Progenitor cell of endocrine pancreas (in vitro differentiated cells): ENCODE measurements around the gene HLA-DQB1. TPM values are rescaled to one million over a fixed set of nuclear protein-coding genes. Genes with fewer than 3 reads are reported as not detected.

Source experiments
- DNase-seq: peaks from one replicate; pipeline ENCODE4 v3.0.0; 2021; ENCODE audit warnings: low spot score; ENCODE audit not compliant: unreplicated experiment
- H3K27ac Mint-ChIP-seq: 2 replicates; pipeline ENCODE4 v1.8.0; 2021; ENCODE audit warnings: mild to moderate bottlenecking, moderate library complexity, mixed read lengths
- H3K27me3 Mint-ChIP-seq: 2 replicates; pipeline ENCODE4 v1.8.0; 2021; ENCODE audit warnings: mixed read lengths
- H3K36me3 Mint-ChIP-seq: 2 replicates; pipeline ENCODE4 v1.8.0; 2022; ENCODE audit warnings: mixed read lengths; ENCODE audit not compliant: insufficient read depth
- H3K4me1 Mint-ChIP-seq: 2 replicates; pipeline ENCODE4 v1.8.0; 2021; ENCODE audit warnings: low read depth, mixed read lengths
- H3K4me3 Mint-ChIP-seq: 2 replicates; pipeline ENCODE4 v1.8.0; 2021; ENCODE audit warnings: low read depth, mild to moderate bottlenecking, moderate library complexity, mixed read lengths
- H3K9me3 Mint-ChIP-seq: 2 replicates; pipeline ENCODE4 v1.8.0; 2021; ENCODE audit warnings: low read depth, mixed read lengths
- CTCF ChIP-seq: fragments of 200-600 bp; sonication (generic); IDR thresholded peaks from one replicate; pipeline ENCODE4 v1.5.0; 2021; ENCODE audit warnings: antibody characterized with exemption, mild to moderate bottlenecking; ENCODE audit not compliant: unreplicated experiment
- total RNA-seq: library from RNA; stranded (reverse); gene quantifications from 2 replicates; pipeline ENCODE4 v1.2.1, GENCODE V29; 2021

HLA-DQB1 gene
- total RNA-seq, 1 donor from 2014 or later, result 6.1 TPM

- no peak for DNase-seq
- Mint-ChIP-seq H3K4me3 (no peak overlapping the region), H3K27me3 (peaks cover 29% of the 10 kb centered on the region), H3K36me3 (no peaks in the 10 kb centered on the region), H3K9me3 (peaks cover 6% of the 10 kb centered on the region), H3K27ac (no peak overlapping the region), H3K4me1 (peaks cover 11% of the 10 kb centered on the region)
- no peak for TF ChIP-seq CTCF
Observed at GRCh38 chr6:32669240-32669639, 2.8 kb upstream of the HLA-DQB1 start.

GRCh38 chr6:32668226-32668747, 1.8 kb upstream of the HLA-DQB1 start:
- no peak for DNase-seq
- peaks cover 13% of the 10 kb centered on the region for H3K4me1 Mint-ChIP-seq
- TF ChIP-seq CTCF, result no peak
- H3K4me3 Mint-ChIP-seq, result no peak overlapping the region
- H3K27ac Mint-ChIP-seq, result no peak overlapping the region
- peaks cover 37% of the 10 kb centered on the region for H3K27me3 Mint-ChIP-seq
- H3K36me3 Mint-ChIP-seq, result no peaks in the 10 kb centered on the region
- peaks cover 6% of the 10 kb centered on the region for H3K9me3 Mint-ChIP-seq

- Mint-ChIP-seq H3K36me3 (no peaks in the 10 kb centered on the region), H3K27ac (no peak overlapping the region), H3K27me3 (peaks cover 44% of the 10 kb centered on the region), H3K9me3 (no peaks in the 10 kb centered on the region), H3K4me3 (peak overlapping the region; percentile 78), H3K4me1 (peaks cover 15% of the 10 kb centered on the region)
- DNase-seq, result no peak
- TF ChIP-seq CTCF, result no peak
Observed at GRCh38 chr6:32665661-32666060, 796 bp downstream of the HLA-DQB1 start.

- no peaks in the 10 kb centered on the region for H3K36me3 Mint-ChIP-seq
- peaks cover 15% of the 10 kb centered on the region for H3K4me1 Mint-ChIP-seq
- TF ChIP-seq CTCF, result no peak
- peaks cover 44% of the 10 kb centered on the region for H3K27me3 Mint-ChIP-seq
- no peak overlapping the region for H3K27ac Mint-ChIP-seq
- no peaks in the 10 kb centered on the region for H3K9me3 Mint-ChIP-seq
- H3K4me3 Mint-ChIP-seq, result peak overlapping the region; percentile 58
- no peak for DNase-seq
Observed at GRCh38 chr6:32664827-32665362, 1.6 kb downstream of the HLA-DQB1 start.

GRCh38 chr6:32664354-32664753, 2.1 kb downstream of the HLA-DQB1 start:
- Mint-ChIP-seq H3K27me3 (peaks cover 40% of the 10 kb centered on the region), H3K36me3 (no peaks in the 10 kb centered on the region), H3K4me3 (peak overlapping the region; percentile 58), H3K4me1 (peaks cover 15% of the 10 kb centered on the region), H3K9me3 (no peaks in the 10 kb centered on the region), H3K27ac (no peak overlapping the region)
- TF ChIP-seq CTCF, result no peak
- no peak for DNase-seq
